Testis (tissue), 2 donors: Measurements from ENCODE around the gene CD300LD.

Source experiments
- POLR2A ChIP-seq: fragments of 450-650 bp; IDR thresholded peaks from one replicate; pipeline ENCODE4 v1.6.1; 2017; ENCODE audit warnings: antibody characterized with exemption, mild to moderate bottlenecking, moderate library complexity
- TF ChIP-seq, protein P1 (sequence below), 3 experiments: fragments of 450-650 bp in 2 of 3; fragments of 200-600 bp in 1 of 3; sonication (generic) in 1 of 3; IDR thresholded peaks; one replicate each; pipeline ENCODE4 v1.5.1; 2016 to 2019; ENCODE audit warnings: antibody characterized with exemption in 3 of 3, mild to moderate bottlenecking in 2 of 3, moderate library complexity in 1 of 3

DNA sequence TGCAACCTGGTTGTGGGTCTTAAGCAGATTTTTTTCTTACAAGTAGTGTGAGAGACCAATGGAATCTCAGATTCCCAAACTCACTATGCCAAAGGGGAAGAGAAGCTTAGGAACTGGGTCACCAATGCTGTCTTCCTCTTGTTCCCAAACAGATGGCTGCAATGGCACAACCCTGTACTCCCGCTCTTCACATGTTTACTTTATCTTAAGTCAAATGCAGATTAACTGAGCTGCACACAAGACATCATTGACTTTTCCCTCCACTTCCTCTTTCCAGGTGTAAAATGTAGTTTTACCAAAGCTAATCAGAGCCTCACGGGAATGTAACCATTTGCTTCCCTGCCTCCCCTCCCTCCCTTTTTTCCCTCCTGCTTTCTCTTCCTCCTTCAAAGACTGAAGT lies 45.8 kb upstream of the CD300LD start:
- TF ChIP-seq, protein P1, sequence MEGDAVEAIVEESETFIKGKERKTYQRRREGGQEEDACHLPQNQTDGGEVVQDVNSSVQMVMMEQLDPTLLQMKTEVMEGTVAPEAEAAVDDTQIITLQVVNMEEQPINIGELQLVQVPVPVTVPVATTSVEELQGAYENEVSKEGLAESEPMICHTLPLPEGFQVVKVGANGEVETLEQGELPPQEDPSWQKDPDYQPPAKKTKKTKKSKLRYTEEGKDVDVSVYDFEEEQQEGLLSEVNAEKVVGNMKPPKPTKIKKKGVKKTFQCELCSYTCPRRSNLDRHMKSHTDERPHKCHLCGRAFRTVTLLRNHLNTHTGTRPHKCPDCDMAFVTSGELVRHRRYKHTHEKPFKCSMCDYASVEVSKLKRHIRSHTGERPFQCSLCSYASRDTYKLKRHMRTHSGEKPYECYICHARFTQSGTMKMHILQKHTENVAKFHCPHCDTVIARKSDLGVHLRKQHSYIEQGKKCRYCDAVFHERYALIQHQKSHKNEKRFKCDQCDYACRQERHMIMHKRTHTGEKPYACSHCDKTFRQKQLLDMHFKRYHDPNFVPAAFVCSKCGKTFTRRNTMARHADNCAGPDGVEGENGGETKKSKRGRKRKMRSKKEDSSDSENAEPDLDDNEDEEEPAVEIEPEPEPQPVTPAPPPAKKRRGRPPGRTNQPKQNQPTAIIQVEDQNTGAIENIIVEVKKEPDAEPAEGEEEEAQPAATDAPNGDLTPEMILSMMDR (IDR thresholded peaks at IDR 0.05) = no peak
- TF ChIP-seq POLR2A = no peak
